ENCODE data around the gene ARNT2. TPM values are rescaled to one million over a fixed set of nuclear protein-coding genes. Genes with fewer than 3 reads are reported as not detected.

Gene ARNT2
- total RNA-seq, 1 donor from 2014 or later = under 0.01 TPM

DNA sequence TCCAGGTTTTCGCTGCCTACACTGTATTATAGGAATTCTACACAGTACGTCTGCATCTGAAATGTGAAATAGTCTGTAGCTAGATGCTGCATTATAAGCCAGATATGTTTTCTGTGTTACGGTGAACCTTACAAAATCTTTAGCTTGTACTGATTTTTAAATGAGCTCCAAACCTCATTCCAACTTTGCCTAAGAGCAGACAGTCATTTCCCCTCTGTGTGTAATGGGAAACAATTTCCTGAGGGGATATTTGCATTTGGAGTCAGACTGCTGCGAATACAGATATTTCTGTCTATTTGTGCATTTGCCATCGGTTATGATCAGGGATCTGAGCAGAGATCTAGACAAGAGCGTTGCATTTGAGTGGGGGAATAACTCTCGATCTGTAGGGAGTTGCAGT, 37.5 kb downstream of the ARNT2 start:
- DNase-seq (ENCODE audit: low read depth in 2 of 2) = no peak

GRCh38 chr15:80442728-80443403, 38.7 kb downstream of the ARNT2 start:
- no peak for DNase-seq (ENCODE audit: low read depth in 2 of 2)

DNA sequence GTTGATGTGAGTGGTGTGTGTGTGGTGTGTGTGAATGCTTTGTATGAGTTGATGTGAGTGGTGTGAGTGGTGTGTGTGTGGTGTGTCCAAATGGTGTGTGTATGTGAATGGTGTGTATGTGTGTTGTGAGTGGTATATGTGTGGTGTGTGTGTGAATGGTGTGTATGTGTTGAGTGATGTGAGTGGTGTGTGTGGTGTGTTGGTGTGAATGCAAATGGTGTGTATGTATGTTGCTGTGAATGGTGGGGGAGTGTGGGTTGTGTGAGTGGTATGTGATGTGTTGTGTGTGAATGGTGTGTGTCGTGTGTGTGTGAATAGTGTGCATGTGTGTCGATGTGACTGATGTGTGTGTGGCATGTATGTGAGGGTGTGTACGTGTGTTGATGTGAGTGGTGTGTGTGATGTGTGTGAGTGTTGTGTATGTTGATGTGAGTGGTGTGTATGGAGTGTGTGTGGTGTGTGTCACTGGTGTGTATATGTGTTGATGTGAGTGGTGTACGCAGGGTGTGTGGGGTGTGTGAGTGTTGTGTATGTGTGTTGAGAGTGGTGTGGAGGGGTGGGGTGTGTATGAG, 40.6 kb downstream of the ARNT2 start:
- no peak for DNase-seq (ENCODE audit: low read depth in 2 of 2)

- DNase-seq (ENCODE audit: low read depth in 2 of 2) = no peak
Observed at GRCh38 chr15:80445300-80446041, 41.3 kb downstream of the ARNT2 start.

DNA sequence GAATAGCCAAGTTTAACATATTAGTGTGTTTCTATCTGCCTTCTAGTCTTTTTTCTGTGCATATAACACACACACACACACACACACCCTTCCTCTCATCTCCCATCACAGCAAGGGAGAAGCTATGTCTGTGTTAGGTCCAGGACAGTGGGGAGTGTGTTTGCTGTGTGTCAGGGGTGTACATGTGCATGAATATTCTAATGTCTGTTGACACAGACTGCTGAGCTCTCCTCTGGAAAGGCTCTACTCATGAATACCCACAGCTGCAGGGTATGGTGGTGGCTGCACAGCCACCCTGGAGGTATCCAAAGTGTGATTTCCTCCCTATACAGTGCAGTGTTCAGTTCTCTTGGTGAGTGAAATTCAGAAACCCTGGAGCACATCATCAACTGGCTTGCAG, 42.9 kb downstream of the ARNT2 start:
- DNase-seq (ENCODE audit: low read depth in 2 of 2) = no peak

DNA sequence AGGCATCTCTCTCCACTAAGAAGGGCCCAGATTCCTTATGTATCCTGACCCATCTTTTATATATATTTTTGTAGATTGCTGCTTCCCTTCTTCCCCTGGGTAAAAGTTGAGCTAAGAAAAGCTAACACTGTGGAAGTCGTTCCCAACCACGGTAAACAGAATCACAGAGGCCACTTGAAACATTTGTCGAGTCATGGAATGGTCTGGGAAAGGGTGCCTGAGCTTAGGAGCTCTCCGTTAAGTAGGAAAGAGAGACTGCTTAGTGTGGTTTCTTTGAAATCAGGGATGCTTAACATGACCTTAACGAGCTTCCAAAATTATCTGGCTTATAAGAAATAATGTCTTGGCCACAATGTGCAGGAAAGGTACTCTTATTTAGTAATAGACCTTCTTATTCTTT, 45.6 kb downstream of the ARNT2 start:
- DNase-seq (ENCODE audit: low read depth in 2 of 2) = no peak

- peak in 1 of 2 donors; percentile 12 for DNase-seq (ENCODE audit: low read depth in 2 of 2)
Observed at GRCh38 chr15:80450811-80451321, 46.7 kb downstream of the ARNT2 start.

DNA sequence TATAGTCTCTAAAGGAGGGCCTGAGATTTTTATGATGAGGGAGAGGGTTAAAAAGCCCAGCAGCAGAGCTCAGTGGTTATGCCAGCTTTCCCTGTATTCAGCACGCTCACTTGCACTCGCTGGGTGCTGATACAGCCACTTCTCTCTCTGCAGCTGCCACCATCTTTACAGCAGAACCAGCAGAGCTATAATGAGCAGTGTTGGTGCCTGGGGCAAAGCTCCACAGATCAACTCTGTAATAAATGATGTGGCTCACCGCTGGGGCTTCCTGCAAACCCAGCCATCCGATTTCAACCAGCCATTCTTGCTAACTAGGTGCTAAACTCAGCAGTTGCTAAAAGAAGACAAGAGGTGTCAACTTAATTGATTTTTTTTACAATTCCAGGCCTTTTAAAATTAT, 48.0 kb downstream of the ARNT2 start:
- no peak for DNase-seq (ENCODE audit: low read depth in 2 of 2)

GRCh38 chr15:80455051-80455648, 51.0 kb downstream of the ARNT2 start:
- DNase-seq (ENCODE audit: low read depth in 2 of 2) = no peak

DNA sequence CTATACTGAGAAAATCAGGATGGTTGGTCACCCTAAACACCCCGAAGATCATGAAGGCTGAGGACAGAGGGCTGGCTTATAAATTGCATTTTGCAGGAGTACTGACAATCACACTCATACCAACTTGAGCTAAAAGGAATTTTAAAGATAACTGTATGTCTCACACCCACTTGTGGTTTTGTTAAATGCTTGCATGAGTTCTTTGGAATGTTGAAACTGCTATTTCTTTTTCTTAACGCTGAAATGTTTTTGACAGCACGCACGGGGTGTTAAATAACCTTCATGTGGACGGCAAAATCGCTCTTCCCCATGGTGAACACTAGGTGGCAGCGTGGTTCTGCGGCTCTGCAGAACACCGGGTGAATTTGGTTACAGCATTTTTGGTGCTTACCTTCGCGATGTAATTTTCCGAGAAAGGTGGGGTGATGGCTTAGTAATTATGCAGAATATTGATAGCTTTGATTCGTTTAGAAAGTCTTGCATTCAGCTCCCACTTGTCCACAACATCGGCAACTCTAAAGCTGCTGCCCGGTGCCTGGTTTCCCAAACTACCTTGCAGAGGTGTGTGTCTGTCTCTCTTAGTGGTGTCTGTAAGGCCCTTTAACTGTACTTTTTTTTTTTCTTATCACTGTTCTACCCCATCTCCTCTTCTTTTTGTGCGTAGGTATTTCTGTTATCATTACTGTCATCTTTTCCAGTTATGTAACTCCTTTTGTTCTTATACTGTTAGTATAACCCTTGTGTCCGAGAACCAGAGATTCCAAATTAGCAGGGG, 51.7 kb downstream of the ARNT2 start:
- peak; percentile 76 to 84 for DNase-seq (ENCODE audit: low read depth in 2 of 2)

DNA sequence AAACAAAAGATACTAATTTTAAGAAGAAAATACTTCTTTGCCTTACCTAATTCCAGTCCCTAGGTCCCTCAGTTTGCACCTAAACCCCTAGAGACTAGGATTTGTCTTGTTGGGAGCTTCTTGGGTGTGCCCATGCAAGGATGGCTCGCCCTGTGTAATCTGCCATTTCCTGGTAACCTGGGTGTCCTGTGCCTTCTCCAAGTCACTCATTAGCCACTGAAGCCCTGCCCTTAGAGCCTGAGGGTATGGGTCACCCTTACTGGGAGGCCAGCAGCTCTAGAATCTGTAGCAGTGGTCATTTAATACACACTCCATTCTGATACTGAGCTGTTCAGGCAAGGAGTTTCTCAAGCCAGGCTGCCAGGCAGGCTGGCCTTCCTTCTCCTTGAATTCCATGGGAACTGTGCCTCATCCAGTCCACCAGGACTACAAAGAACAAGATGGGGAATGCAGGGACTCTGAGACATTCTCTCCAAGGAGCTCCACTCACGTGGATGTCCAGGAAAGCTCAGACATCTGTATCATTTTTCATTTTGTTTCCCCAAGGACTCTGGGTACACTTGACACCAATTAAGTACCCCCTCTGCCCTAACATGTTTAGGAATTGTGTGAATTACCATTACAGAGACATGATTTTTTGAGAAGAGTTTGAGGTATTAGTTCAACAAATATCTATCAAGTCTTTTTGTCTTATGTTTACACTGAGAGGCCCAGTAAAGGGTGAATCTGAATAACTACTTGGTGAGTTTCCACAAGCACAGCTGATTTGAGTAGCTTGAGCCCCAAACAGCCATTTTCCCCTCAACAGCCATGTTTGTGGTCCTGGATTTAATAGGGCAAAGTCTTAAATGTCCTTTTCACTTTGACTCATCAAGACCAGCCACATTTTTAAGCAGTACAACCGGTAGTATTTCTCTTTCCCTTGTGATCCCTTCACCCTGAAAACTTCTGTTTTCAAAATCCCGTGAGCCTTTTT, 52.6 kb downstream of the ARNT2 start:
- no peak for DNase-seq (ENCODE audit: low read depth in 2 of 2)

- DNase-seq (ENCODE audit: low read depth in 2 of 2) = no peak
Observed at GRCh38 chr15:80457896-80458295, 53.7 kb downstream of the ARNT2 start.

- no peak for DNase-seq (ENCODE audit: low read depth in 2 of 2)
Observed at GRCh38 chr15:80458580-80458979, 54.4 kb downstream of the ARNT2 start.

GRCh38 chr15:80459380-80459779, 55.2 kb downstream of the ARNT2 start:
- no peak for DNase-seq (ENCODE audit: low read depth in 2 of 2)

GRCh38 chr15:80459818-80460217, 55.6 kb downstream of the ARNT2 start:
- DNase-seq (ENCODE audit: low read depth in 2 of 2) = no peak

DNA sequence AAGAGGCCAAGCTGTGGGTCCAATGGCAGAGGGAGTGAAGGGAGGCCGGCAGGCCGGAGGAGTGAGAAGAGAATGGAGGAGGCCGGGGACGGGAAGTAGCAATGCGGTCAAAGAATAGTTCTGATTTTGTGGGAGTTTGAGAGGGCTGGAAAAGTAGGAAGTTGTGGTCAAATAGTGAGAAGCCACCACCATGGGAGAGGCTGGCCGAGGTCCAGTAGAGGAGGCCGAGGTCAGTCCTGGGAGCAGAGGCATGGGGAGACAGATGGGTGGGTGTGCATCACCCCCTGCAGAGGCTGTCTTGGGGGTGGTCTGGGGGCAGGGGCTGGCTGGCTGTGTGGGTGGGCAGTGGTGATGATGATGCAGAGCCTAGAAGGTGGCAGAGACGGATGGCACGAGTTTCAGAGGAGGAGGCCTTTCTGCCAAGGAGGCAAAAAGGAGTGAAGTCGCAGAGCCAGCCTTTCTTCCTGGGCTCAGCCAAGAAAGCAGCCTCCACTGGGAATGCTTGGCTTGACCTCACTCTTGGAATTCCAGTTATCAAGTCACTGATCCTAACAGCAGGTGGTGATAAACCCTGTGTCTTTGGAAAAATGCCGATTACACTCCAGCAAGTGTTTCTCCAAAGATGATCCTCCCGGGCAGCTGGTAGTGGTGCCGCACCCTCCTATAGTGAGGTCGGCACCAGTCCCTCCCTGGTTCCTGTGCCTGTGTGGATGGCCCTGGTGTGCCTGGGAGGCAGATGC, 57.3 kb downstream of the ARNT2 start:
- DNase-seq (ENCODE audit: low read depth in 2 of 2) = no peak

DNA sequence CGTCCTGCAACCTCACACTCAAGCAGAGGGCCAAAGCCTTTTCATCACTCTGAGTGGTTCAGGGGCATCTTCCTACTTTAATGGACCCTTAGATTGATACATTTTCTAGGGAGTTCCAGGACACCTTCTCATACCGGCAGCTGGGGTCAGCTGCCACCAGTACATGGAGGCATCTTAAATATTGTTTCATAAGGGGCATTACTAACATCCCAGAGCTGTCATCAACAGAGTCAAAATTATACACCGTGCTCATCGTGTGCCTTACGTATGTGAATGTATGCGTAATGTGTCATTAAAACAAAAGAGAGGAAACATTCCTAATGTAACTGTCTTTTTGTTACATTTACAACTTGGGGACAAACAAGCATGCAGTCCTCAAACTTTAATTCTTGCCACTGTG, 57.9 kb downstream of the ARNT2 start:
- DNase-seq (ENCODE audit: low read depth in 2 of 2) = no peak

GRCh38 chr15:80462836-80463512, 58.8 kb downstream of the ARNT2 start:
- no peak for DNase-seq (ENCODE audit: low read depth in 2 of 2)
